HCT116 (cell line): ENCODE data around the gene EXOSC9. TPM values are rescaled to one million over a fixed set of nuclear protein-coding genes. Genes with fewer than 3 reads are reported as not detected.

ENCODE experiments used
- ATAC-seq: fragments of 200-7000 bp; cut with Tn5 transposase; 2 replicates; pipeline ENCODE4 v1.9.1; 2020; ENCODE audit warnings: mild to moderate bottlenecking, moderate library complexity
- BruUV-seq: library from RNA; stranded (reverse); fragments of 400-500 nt; replicated peaks from 2 replicates; lab custom pipeline; 2021; lab: Mats Ljungman, UMichigan
- CTCF ChIA-PET: fragments of 300-600 bp; sonication (Branson Sonifier 250); formaldehyde crosslinking; loops from one replicate; lab custom pipeline; 2021; ENCODE audit warnings: antibody characterized with exemption; lab: Charles Lee
- POLR2A ChIA-PET: fragments of 300-600, 350-600 bp; sonication (Branson Sonifier 250); formaldehyde crosslinking; loops from one replicate; lab custom pipeline; 2021; ENCODE audit warnings: antibody characterized with exemption; lab: Charles Lee
- RAD21 ChIA-PET, 2 experiments: fragments of 300-600 bp; sonication (Branson Sonifier 250); formaldehyde crosslinking; loops; one replicate each; lab custom pipeline; 2023; ENCODE audit warnings: low total read pairs in 2 of 2; ENCODE audit not compliant: uncharacterized antibody in 2 of 2, unreplicated experiment in 2 of 2, low non-redundant PET in 1 of 2; lab: Charles Lee
- DNase-seq: peaks from one replicate; pipeline ENCODE4 v3.0.0-alpha.2; 2010; ENCODE audit warnings: low read depth, low spot score
- H2AFZ ChIP-seq: fragments of 200-600 bp; shearing (Covaris generic), sonication (generic); 2 replicates; pipeline ENCODE4 v1.6.1; 2017; ENCODE audit warnings: low read depth, mixed run types, mixed read lengths, antibody characterized with exemption, low read length; ENCODE audit not compliant: poor library complexity, severe bottlenecking
- H3K27ac ChIP-seq: 2 replicates; pipeline ENCODE4 v1.5.1; 2012; ENCODE audit warnings: low read depth, low read length
- H3K27me3 ChIP-seq: fragments of 200-600 bp; sonication (generic); 2 replicates; pipeline ENCODE4 v1.6.1; 2016; ENCODE audit warnings: mixed run types, low read length, mixed read lengths; ENCODE audit not compliant: insufficient read depth
- H3K36me3 ChIP-seq, 2 experiments: fragments of 200-500 bp in 1 of 2; fragments of 200-600 bp in 1 of 2; sonication (Bioruptor generic) in 1 of 2; sonication (generic) in 1 of 2; 2 replicates each; pipeline versions ENCODE4 v1.5.1 to v1.6.1; 2014 to 2016; ENCODE audit warnings: low read length in 2 of 2, inconsistent platforms in 1 of 2, mixed read lengths in 1 of 2, mixed run types in 1 of 2; ENCODE audit not compliant: insufficient read depth in 2 of 2, control insufficient read depth in 1 of 2
- H3K4me1 ChIP-seq, 2 experiments: fragments of 200-600 bp in 1 of 2; sonication (generic) in 1 of 2; 2 replicates each; pipeline versions ENCODE4 v1.5.1 to v1.6.1; 2012 to 2017; ENCODE audit warnings: low read length in 2 of 2, inconsistent platforms in 1 of 2, mild to moderate bottlenecking in 1 of 2, mixed read lengths in 1 of 2, mixed run types in 1 of 2, moderate library complexity in 1 of 2; ENCODE audit not compliant: insufficient read depth in 2 of 2, control insufficient read depth in 1 of 2
- H3K4me2 ChIP-seq: fragments of 200-600 bp; sonication (generic); 2 replicates; pipeline ENCODE4 v1.6.1; 2017; ENCODE audit warnings: mixed run types, low read length, mixed read lengths
- H3K4me3 ChIP-seq, 2 experiments: fragments of 200-600 bp in 1 of 2; sonication (generic) in 1 of 2; replicated peaks in 1 of 2; 2 replicates each; pipeline ENCODE4 v1.5.1; 2011 to 2016; ENCODE audit warnings: low read length in 2 of 2, control low read depth in 1 of 2, low read depth in 1 of 2, mild to moderate bottlenecking in 1 of 2, mixed read lengths in 1 of 2, mixed run types in 1 of 2
- H3K79me2 ChIP-seq: fragments of 200-600 bp; sonication (generic); 2 replicates; pipeline ENCODE4 v1.6.1; 2017; ENCODE audit warnings: mild to moderate bottlenecking, mixed run types, low read length, moderate library complexity, mixed read lengths; ENCODE audit not compliant: insufficient read depth
- H3K9ac ChIP-seq: fragments of 200-600 bp; sonication (generic); 2 replicates; pipeline ENCODE4 v1.6.1; 2016; ENCODE audit warnings: low read length, mixed read lengths
- H3K9me2 ChIP-seq: fragments of 200-600 bp; sonication (generic), shearing (Covaris generic); 2 replicates; pipeline ENCODE4 v1.6.1; 2017; ENCODE audit warnings: mixed run types, mild to moderate bottlenecking, moderate library complexity; ENCODE audit not compliant: insufficient read depth
- H3K9me3 ChIP-seq, 2 experiments: fragments of 200-500 bp in 1 of 2; fragments of 200-600 bp in 1 of 2; sonication (Bioruptor generic) in 1 of 2; sonication (generic) in 1 of 2; 2 replicates each; pipeline ENCODE4 v1.6.1; 2014 to 2017; ENCODE audit warnings: low read length in 2 of 2, mixed read lengths in 2 of 2, inconsistent platforms in 1 of 2, low read depth in 1 of 2, mild to moderate bottlenecking in 1 of 2, mixed run types in 1 of 2, moderate library complexity in 1 of 2; ENCODE audit not compliant: control insufficient read depth in 1 of 2, insufficient read depth in 1 of 2
- H4K20me1 ChIP-seq: fragments of 200-600 bp; sonication (generic), shearing (Covaris generic); 2 replicates; pipeline ENCODE4 v1.6.1; 2017; ENCODE audit warnings: mixed run types, mild to moderate bottlenecking, moderate library complexity; ENCODE audit not compliant: insufficient read depth
- EGR1 ChIP-seq: IDR thresholded peaks from 2 replicates; pipeline ENCODE4 v1.6.1; 2012; ENCODE audit warnings: low read depth
- ELF1 ChIP-seq: IDR thresholded peaks from 2 replicates; pipeline ENCODE4 v1.6.1; 2012; ENCODE audit warnings: low read depth, borderline replicate concordance
- EZH2 ChIP-seq: fragments of 200-600 bp; sonication (generic); IDR thresholded peaks from 2 replicates; pipeline ENCODE4 v1.6.1; 2017; ENCODE audit warnings: antibody characterized with exemption, mixed run types
- EZH2phosphoT487 ChIP-seq: fragments of 200-600 bp; IDR thresholded peaks from 2 replicates; pipeline ENCODE4 v1.6.1; 2018; ENCODE audit warnings: antibody characterized with exemption, borderline replicate concordance
- JUND ChIP-seq: IDR thresholded peaks from 2 replicates; pipeline ENCODE4 v1.6.1; 2012
- REST ChIP-seq: IDR thresholded peaks from 2 replicates; pipeline ENCODE4 v1.6.1; 2012; ENCODE audit warnings: low read depth
- SIN3A ChIP-seq: IDR thresholded peaks from 2 replicates; pipeline ENCODE4 v1.6.1; 2012; ENCODE audit warnings: low read depth
- TCF7L2 ChIP-seq: IDR thresholded peaks from 2 replicates; pipeline ENCODE4 v1.7.0; 2011; ENCODE audit warnings: borderline replicate concordance, inconsistent platforms; ENCODE audit not compliant: insufficient read depth, insufficient read length; ENCODE audit errors: extremely low read depth
- YY1 ChIP-seq: IDR thresholded peaks from 2 replicates; pipeline ENCODE4 v1.6.1; 2011; ENCODE audit warnings: low read length, low read depth, moderate library complexity, mild to moderate bottlenecking; ENCODE audit not compliant: insufficient replicate concordance; ENCODE audit errors: extremely low read depth
- ZBTB33 ChIP-seq: IDR thresholded peaks from 2 replicates; pipeline ENCODE4 v1.6.1; 2011; ENCODE audit warnings: mild to moderate bottlenecking, low read length, moderate library complexity; ENCODE audit not compliant: insufficient replicate concordance; ENCODE audit errors: extremely low read depth
- ZNF274 ChIP-seq: fragments of 200-500 bp; sonication (Bioruptor generic); IDR thresholded peaks from 2 replicates; pipeline ENCODE4 v1.6.1; 2014; ENCODE audit warnings: mild to moderate bottlenecking, low read depth, low read length, inconsistent platforms
- intact Hi-C: fragments of 100-400 bp; cut with micrococcal nuclease; formaldehyde crosslinking; loops from 2 replicates; pipeline ENCODE4 v1.10.0; 2022
- total RNA-seq: library from RNA; stranded (reverse); gene quantifications from one replicate; pipeline ENCODE4 v1.2.1, GENCODE V29; 2021; ENCODE audit not compliant: unreplicated experiment

The EXOSC9 gene
- total RNA-seq, 1 experiment from 2014 or later = 58.6 TPM

GRCh38 chr4:121784401-121784800 is 16.7 kb upstream of the EXOSC9 start:
- H3K9ac ChIP-seq = no peak overlapping the region
- no peaks in the 10 kb centered on the region for H3K36me3 ChIP-seq
- no peak overlapping the region for H2AFZ ChIP-seq
- POLR2A ChIA-PET = no interaction called here
- no peak overlapping the region for H3K27ac ChIP-seq
- CTCF ChIA-PET = no interaction called here
- no peaks in the 10 kb centered on the region for H3K9me2 ChIP-seq
- no peak for ATAC-seq
- RAD21 ChIA-PET = no interaction called here
- TF ChIP-seq ZNF274 (no peak), EZH2phosphoT487 (no peak), YY1 (no peak), EGR1 (no peak), JUND (no peak), EZH2 (no peak), ELF1 (no peak), SIN3A (no peak), REST (no peak), ZBTB33 (no peak), TCF7L2 (no peak)
- no peaks in the 10 kb centered on the region for H3K4me1 ChIP-seq
- BruUV-seq = no TSS peak
- H3K27me3 ChIP-seq = no peaks in the 10 kb centered on the region
- H3K79me2 ChIP-seq = no peaks in the 10 kb centered on the region
- H3K4me2 ChIP-seq = no peak overlapping the region
- intact Hi-C loops = no loop called here
- H4K20me1 ChIP-seq = no peaks in the 10 kb centered on the region
- no peak overlapping the region for H3K4me3 ChIP-seq
- H3K9me3 ChIP-seq = no peaks in the 10 kb centered on the region
- DNase-seq = no peak
